NK-92 (cell line): Measurements from ENCODE around the gene TSPAN16.
"Not testable (repeated sequence)": the region's sequence is repeated elsewhere in the genome, so short reads cannot be mapped to it uniquely, and the experiment has no call there.

Source experiments
- DNase-seq: peaks from one replicate; lab custom pipeline; 2025; ENCODE audit not compliant: unreplicated experiment; lab: John Stamatoyannopoulos, UW

Gene TSPAN16

DNA sequence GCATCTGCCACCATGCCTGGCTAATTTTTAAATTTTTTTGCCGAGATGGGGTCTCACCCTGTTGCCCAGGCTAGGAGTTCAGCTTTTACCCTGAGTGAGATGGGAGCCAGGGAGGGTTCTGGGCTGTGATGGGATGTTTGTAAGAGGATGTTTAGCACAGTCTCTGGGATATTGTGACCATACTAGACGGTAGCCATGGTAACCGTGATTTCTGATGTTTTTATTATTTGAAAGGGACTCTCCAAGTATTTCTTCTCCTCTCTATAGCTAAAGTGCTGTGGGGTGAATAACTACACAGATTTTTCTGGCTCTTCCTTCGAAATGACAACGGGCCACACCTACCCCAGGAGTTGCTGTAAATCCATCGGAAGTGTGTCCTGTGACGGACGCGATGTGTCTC, 10.4 kb downstream of the TSPAN16 start:
- DNase-seq = no peak

DNA sequence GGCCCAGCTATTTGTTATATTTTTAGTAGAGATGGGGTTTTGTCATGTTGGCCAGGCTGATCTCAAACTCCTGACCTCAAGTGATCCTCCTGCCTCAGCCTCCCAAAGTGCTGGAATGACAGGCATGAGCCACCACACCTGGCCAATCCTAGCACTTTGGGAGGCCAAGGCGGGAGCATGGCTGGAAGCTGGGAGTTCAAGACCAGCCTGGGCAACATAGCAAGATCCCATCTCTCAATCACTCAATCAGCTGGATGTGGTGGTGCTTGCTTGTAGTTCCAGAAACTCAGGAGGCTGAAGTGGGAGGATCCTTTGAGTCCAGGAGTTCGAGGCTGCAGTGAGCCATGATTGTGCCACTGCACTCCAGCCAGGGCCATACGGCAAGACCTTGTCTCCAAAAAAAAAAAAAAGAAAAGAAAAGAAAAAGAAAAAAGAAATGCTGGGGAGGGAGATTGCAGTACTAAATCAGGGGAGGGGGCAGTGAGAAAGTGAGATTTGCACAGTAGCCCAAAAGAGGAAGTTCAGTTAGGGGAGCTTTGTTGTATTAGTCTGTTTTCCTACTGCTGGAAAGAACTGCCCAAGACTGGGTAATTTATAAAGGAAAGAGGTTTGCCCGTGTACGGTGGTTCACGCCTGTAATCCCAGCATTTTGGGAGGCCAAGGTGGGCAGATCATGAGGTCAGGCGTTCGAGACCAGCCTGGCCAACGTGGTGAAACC, 24.5 kb downstream of the TSPAN16 start:
- DNase-seq = not testable (repeated sequence)

DNA sequence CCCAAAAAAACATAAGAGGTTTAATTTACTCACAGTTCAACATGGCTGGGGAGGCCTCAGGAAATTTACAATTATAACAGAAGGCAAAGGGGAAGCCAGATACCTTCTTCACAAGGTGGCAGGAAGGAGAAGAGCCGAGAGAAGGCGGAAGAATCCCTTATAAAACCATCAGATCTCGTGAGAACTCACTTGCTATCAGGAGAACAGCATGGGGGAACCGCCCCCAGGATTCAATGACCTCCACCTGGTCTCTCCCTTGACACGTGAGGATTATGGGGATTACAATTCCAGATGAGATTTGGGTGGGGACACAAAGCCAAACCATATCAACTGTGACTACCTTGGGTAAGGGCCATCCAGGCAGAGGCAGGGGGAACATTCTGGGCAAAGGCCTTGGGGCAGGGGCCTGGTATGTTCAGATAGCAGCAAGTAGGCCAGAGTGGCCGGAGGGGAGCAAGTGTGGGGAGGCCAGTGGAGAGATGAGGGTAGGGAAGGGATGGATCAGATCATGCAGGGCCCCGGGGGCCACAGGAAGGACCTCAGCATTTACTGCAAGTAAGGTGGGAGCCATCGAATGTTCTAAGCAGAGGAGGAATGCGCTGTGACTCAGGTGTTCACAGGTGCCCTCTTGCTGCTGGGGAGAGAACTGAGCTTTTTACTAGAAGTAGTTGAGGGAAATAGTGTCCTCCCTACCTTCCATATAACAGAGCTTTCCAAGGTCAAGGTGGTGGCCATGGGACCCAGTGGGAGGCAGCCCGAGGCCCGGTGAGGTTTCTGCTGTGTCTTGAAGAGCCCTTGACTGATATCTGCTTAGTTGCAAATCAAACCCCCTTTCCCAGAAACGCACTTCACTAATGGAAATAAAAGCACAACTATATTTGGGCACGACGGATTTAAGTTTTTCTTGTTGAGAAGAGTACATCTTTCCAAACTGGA, 25.5 kb downstream of the TSPAN16 start:
- no peak for DNase-seq

DNA sequence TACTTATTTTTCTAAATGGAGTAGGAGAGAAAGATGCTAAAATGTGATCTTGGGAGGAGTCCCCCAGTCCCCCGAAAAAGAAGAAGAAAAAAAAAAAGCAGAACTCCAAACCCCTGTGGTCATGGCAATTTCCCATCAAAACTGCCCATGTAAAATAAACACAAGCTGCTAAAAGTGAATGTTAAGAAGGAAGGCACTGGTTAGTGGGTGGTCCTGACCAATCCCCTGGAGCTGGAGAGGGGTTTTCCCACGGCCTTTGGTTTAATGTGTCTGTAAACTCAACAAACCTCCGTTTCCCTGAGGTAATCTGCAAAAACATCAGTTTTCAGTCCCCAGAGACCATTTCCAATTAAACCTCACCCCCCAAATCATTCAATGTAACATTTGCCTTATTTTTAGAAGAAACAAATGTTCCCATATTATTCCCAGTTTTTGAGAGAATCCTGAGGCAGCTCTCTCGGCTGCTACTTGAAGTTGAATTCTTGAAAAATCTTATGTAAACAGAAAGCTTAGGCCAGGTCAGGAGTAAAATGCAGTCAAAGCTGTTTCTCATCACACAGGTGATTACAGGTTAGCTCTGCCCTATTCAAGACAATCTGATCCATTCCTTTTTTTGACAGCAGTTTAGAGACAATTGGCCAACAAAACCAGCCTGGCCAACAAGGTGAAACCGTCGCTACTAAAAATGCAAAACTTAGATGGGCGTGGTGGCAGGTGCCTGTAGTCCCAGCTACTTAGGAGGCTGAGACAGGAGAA, 26.5 kb downstream of the TSPAN16 start:
- DNase-seq = no peak

GRCh38 chr19:11323601-11324078, 27.7 kb downstream of the TSPAN16 start:
- DNase-seq = no peak

DNA sequence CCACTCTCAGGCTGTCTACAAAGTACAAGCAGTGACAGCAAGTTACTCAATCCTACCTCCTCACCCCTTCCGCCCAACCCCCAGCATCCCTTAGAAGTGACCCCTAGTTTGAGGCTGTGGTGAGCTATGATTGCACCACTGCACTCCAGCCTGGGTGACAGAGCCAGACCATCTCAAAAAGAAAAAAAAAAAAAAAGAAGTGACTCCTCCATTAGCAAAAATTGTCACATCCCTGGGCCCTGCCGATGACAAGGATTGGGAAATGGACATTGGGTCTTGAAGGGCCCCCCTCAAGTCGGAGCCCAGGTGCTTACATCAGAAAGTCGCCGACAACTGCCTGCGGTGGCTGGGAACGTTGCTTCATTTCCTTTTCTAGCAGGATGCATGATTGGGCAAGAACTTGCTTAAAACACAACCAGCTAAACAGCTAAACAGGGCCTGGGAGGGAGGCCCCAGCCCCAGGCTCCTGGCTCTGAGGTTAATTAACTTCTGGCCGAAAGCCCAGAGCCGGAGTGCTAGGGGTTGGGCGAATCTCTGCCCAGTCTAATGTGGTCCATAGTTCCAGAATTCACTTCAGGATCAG, 28.2 kb downstream of the TSPAN16 start:
- no peak for DNase-seq

- DNase-seq = no peak
Observed at GRCh38 chr19:11324748-11325389, 28.9 kb downstream of the TSPAN16 start.

DNA sequence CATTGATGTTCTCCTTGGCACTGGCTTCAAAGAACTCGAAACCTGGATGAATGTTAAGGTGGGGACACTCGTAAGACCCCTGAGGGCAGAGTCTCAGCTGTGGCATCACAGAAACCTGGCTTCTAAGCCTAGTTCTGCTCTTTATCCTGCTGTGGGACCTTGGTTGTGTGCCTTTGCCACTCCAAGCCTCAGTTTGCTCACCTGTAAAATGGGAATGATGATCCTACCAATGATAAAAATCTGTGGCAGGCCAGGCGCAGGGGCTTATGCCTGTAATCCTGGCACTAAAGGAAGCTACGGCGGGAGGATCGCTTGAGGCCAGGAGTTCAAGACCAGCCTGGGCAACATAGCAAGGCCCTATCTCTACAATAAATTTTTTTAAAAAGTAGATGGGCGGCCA, 29.6 kb downstream of the TSPAN16 start:
- no peak for DNase-seq

DNA sequence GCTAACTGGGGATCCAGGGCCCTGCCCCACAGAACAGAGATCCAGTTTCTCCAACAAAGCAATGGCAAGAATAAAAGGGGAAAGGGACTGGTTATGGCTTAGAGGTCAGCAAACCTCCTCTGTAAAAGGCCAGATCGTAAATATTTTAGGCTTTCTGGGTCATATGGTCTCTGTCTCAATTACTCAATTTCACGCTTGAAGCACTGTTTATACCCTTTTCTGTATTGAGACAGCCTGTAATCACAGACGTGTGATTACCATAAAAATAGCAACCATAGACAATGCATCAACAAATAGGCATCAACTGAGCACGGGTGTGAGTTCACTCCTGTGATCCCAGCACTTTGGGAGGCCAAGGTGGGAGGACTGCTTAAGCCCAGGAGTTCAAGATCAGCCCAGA, 34.2 kb downstream of the TSPAN16 start:
- no peak for DNase-seq

- no peak for DNase-seq
Observed at GRCh38 chr19:11331502-11331901, 35.5 kb downstream of the TSPAN16 start.

DNA sequence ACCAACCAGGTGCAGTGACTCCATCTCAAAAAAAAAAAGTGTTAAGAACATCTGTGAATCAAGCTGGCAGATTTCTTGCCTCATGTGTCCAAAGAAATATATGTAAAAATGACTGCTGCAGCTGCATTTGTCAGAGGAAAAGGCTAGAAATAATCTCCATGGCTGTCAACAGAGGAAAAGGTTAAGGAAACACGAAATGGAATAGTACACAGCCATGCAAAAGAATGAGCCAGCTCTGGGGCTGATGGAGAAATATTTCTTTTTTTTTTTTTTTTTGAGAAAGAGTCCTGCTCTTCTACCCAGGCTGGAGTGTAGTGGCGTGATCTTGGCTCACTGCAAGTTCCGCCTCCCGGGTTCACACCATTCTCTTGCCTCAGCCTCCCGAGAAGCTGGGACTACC, 36.9 kb downstream of the TSPAN16 start:
- no peak for DNase-seq

- not testable (repeated sequence) for DNase-seq
Observed at GRCh38 chr19:11333838-11334237, 37.9 kb downstream of the TSPAN16 start.

DNA sequence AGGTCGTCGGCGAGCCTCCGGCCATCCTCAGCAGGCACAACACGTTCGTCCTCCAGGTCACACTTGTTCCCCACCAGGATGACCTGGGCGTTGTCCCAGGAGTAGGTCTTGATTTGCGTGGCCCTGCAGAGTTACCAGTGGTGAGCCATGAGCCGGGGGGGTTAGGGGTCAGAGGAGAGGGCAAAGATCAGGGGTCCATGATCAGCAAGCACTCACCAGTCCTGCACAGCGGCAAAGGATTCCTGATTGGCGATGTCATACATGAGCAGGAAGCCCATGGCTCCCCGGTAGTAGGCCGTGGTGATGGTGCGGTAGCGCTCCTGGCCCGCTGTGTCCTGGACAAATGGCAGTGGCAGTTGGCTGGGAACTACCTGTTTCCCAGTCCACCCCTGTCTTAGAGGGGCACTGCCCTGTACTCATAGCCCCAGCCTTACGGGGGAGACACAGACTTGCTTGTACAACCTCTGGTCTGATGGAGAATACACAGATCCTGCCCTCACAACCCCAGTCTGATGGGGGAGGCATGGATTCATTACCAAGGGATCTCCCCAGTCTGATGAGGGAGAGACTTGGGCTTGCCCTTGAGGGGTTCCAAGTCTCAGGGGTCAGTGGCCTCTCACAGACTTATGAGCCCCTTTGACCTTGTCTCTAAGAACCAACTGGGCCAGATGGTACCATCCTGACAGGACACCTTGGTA, 39.6 kb downstream of the TSPAN16 start:
- DNase-seq = no peak

- no peak for DNase-seq
Observed at GRCh38 chr19:11337080-11337479, 41.1 kb downstream of the TSPAN16 start.

DNA sequence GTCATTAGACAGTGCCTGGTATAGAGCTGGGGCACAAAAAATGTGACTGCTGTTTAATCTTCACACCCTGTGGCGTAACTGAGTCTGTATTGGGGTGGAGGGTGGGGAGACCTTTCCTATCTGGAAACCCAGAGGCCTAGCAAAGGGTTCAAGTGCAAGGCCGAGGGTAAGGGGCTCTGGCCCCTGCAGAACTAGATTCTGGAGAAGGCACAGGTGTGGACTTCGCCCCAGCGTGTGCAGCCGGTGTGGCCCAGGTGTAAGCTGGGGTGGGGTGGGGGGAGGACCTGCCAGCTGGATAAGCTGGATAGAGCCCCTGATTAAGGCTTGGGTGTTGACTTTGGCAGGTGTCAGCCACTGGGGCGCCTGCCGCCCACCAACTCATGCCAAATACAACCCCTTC, 42.2 kb downstream of the TSPAN16 start:
- DNase-seq = no peak

DNA sequence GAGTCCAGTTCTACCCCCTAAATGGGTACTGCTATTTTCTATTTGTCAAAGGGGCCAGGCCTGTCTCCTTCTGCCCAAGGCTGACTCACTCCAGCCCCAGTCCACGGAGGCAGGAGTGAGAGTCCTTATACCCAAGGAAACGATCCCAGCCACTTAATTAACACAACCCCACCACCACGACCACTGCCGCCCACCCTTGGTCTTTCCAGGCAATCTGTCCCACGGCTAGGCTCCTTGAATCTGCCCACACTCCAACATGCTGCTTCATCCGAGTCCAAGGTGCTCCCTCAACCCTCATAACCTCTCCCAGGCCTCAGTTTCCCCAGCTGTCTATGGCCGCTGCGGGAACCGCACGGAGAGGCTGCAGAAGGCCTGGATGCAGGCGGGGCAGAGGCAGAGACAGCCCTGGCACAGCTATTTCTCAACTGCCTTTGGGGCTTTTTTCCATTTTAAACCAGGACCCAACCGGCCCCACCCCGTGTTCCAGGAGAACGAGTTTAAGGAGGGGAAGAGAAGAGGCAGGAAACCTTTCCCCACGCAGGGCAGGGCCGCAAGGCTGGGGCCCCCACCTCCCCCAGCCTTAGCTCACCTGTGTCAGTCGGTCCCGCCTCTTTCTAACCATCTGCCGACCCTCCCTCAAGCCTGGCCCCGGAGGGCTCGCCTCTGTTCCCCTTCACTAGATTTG, 42.8 kb downstream of the TSPAN16 start:
- DNase-seq = no peak

GRCh38 chr19:11339254-11340098, 43.5 kb downstream of the TSPAN16 start, which contains the start of gene RAB3D:
TSS of gene RAB3D (minus strand) at chr19:11339657. CDS start at chr19:11337399, 2,258 bp downstream.
- DNase-seq = no peak

DNA sequence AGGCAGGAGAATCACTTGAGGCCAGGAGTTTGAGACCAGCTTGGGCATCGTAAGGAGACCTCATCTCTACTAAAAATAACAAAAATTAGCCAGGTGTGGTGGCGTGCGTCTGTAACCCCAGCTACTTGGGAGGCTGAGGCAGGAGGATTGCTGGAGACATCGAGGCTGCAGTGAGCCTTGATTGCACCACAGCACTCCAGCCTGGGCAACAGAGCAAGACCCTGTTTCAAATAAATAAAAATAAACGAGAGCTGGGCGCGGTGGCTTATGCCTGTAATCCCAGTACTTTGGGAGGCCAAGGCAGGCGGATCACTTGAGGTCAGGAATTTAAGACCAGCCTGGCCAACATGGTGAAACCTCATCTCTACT, 44.1 kb downstream of the TSPAN16 start:
- not testable (repeated sequence) for DNase-seq
